ENCODE measurements around the gene LDLRAD3. TPM values are rescaled to one million over a fixed set of nuclear protein-coding genes. Genes with fewer than 3 reads are reported as not detected.

LDLRAD3 gene
- total RNA-seq, 1 donor from 2014 or later: 14.9 TPM

DNA sequence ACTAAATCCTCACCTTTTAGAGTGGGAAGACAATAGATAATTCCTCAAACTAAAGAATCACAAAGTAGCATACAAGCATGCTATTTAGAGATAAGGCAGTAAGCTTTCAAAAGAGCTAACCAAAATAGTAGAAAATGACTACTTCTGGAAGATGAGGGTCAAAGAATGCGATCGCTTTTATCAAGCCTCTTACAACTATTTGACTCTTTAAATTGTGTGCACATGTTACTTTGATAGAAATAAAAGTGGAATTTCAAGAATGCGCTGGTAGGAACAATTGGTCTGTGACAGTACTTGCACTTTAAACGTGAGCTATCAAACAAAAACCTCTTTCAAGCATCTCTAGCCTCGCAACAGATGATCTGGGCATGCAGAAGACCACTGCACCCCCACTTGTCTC lies 248.1 kb downstream of the LDLRAD3 start:
- no peak overlapping the region for H3K4me3 Mint-ChIP-seq (ENCODE audit: unreplicated experiment)
- no peak overlapping the region for H3K27ac Mint-ChIP-seq (ENCODE audit: unreplicated experiment)

GRCh38 chr11:36192425-36193289 lies 248.8 kb downstream of the LDLRAD3 start:
- peaks cover 14% of the 10 kb centered on the region for H3K4me1 Mint-ChIP-seq (ENCODE audit: low read depth, unreplicated experiment)
- no peak overlapping the region for H3K27ac Mint-ChIP-seq (ENCODE audit: unreplicated experiment)

More for the DNA sequence above, 248.1 kb downstream of the LDLRAD3 start:
- Histone ChIP-seq H3K79me2 (ENCODE audit: insufficient read depth, low read length) (no peaks in the 10 kb centered on the region), H4K20me1 (ENCODE audit: insufficient read depth, low read length) (no peaks in the 10 kb centered on the region), H3K27me3 (ENCODE audit: insufficient read depth, low read length) (no peaks in the 10 kb centered on the region), H3K27ac (ENCODE audit: low read depth, low read length) (no peak overlapping the region), H3K4me2 (ENCODE audit: low read length) (no peak overlapping the region), H3K9ac (ENCODE audit: low read length) (no peak overlapping the region), H2AFZ (ENCODE audit: low read depth, low read length) (no peak overlapping the region), H3K9me3 (ENCODE audit: insufficient read depth, low read depth, low read length) (no peaks in the 10 kb centered on the region), H3K36me3 (ENCODE audit: insufficient read depth, low read length) (no peaks in the 10 kb centered on the region), H3K4me1 (ENCODE audit: insufficient read depth, low read length) (no peaks in the 10 kb centered on the region), H3K4me3 (ENCODE audit: insufficient read depth, low read depth, low read length) (no peak overlapping the region)
- peaks cover 3% of the 10 kb centered on the region for H3K27me3 Mint-ChIP-seq (ENCODE audit: low read depth, unreplicated experiment)
- H3K36me3 Mint-ChIP-seq (ENCODE audit: low read depth, unreplicated experiment): peaks cover 14% of the 10 kb centered on the region
- no peaks in the 10 kb centered on the region for H3K9me3 Mint-ChIP-seq (ENCODE audit: unreplicated experiment)
- FAIRE-seq (no peak), DNase-seq (ENCODE audit: low read depth) (no peak)
- peaks cover 15% of the 10 kb centered on the region for H3K4me1 Mint-ChIP-seq (ENCODE audit: low read depth, unreplicated experiment)
- TF ChIP-seq CTCF (IDR thresholded peaks at IDR 0.05; ENCODE audit: insufficient read depth, low read depth, low read length) (no peak), EZH2 (IDR thresholded peaks at IDR 0.05; ENCODE audit: insufficient read depth, low read length) (no peak)

More at GRCh38 chr11:36192425-36193289, 248.8 kb downstream of the LDLRAD3 start:
- Mint-ChIP-seq H3K27me3 (ENCODE audit: low read depth, unreplicated experiment) (peaks cover 3% of the 10 kb centered on the region), H3K4me3 (ENCODE audit: unreplicated experiment) (no peak overlapping the region), H3K36me3 (ENCODE audit: low read depth, unreplicated experiment) (peaks cover 12% of the 10 kb centered on the region), H3K9me3 (ENCODE audit: unreplicated experiment) (no peaks in the 10 kb centered on the region)
- FAIRE-seq (no peak), DNase-seq (ENCODE audit: low read depth) (no peak)
- Histone ChIP-seq H4K20me1 (ENCODE audit: insufficient read depth, low read length) (no peaks in the 10 kb centered on the region), H3K27ac (ENCODE audit: low read depth, low read length) (no peak overlapping the region), H3K4me2 (ENCODE audit: low read length) (no peak overlapping the region), H3K36me3 (ENCODE audit: insufficient read depth, low read length) (no peaks in the 10 kb centered on the region), H3K27me3 (ENCODE audit: insufficient read depth, low read length) (no peaks in the 10 kb centered on the region), H3K4me1 (ENCODE audit: insufficient read depth, low read length) (no peaks in the 10 kb centered on the region), H3K9ac (ENCODE audit: low read length) (no peak overlapping the region), H3K9me3 (ENCODE audit: insufficient read depth, low read depth, low read length) (no peaks in the 10 kb centered on the region), H3K79me2 (ENCODE audit: insufficient read depth, low read length) (no peaks in the 10 kb centered on the region), H3K4me3 (ENCODE audit: insufficient read depth, low read depth, low read length) (no peak overlapping the region), H2AFZ (ENCODE audit: low read depth, low read length) (no peak overlapping the region)
- TF ChIP-seq EZH2 (IDR thresholded peaks at IDR 0.05; ENCODE audit: insufficient read depth, low read length) (no peak), CTCF (IDR thresholded peaks at IDR 0.05; ENCODE audit: insufficient read depth, low read depth, low read length) (no peak)
